H9 (cell line): Measurements from ENCODE around the gene TRUB2. TPM values are rescaled to one million over a fixed set of nuclear protein-coding genes. Genes with fewer than 3 reads are reported as not detected.
A peak's percentile ranks its signal among the peaks of the same experiment; 100 is the strongest.

Experiments
- DNase-seq: peaks from one replicate; pipeline ENCODE4 v3.0.0-alpha.2; 2017
- H2AFZ ChIP-seq: one replicate; pipeline ENCODE4 v1.6.1; 2013; ENCODE audit warnings: mild to moderate bottlenecking, low read length, control low read depth, moderate library complexity
- H2AK5ac ChIP-seq: 2 replicates; pipeline ENCODE4 v1.6.1; 2013; ENCODE audit warnings: low read length, control low read depth, mixed read lengths; ENCODE audit not compliant: insufficient read length
- H2BK120ac ChIP-seq: one replicate; pipeline ENCODE4 v1.6.1; 2013; ENCODE audit warnings: low read depth, mild to moderate bottlenecking, low read length, control low read depth, inconsistent platforms; ENCODE audit not compliant: poor library complexity, severe bottlenecking
- H2BK12ac ChIP-seq: 2 replicates; pipeline ENCODE4 v1.6.1; 2013; ENCODE audit warnings: low read length, control low read depth, mixed read lengths, low read depth; ENCODE audit not compliant: insufficient read length
- H2BK15ac ChIP-seq: 2 replicates; pipeline ENCODE4 v1.6.1; 2013; ENCODE audit warnings: low read depth, low read length, control low read depth
- H2BK20ac ChIP-seq: one replicate; pipeline ENCODE4 v1.6.1; 2013; ENCODE audit warnings: low read depth, mild to moderate bottlenecking, low read length, control low read depth, inconsistent platforms; ENCODE audit not compliant: poor library complexity, severe bottlenecking
- H2BK5ac ChIP-seq: 2 replicates; pipeline ENCODE4 v1.6.1; 2013; ENCODE audit warnings: low read length, control low read depth, mixed read lengths; ENCODE audit not compliant: insufficient read length
- H3K14ac ChIP-seq: 2 replicates; pipeline ENCODE4 v1.6.1; 2013; ENCODE audit warnings: low read length, control low read depth; ENCODE audit not compliant: insufficient read depth
- H3K18ac ChIP-seq: 2 replicates; pipeline ENCODE4 v1.6.1; 2013; ENCODE audit warnings: low read depth, mild to moderate bottlenecking, mixed read lengths, low read length, control low read depth; ENCODE audit not compliant: insufficient read length
- H3K23ac ChIP-seq: 2 replicates; pipeline ENCODE4 v1.6.1; 2013; ENCODE audit warnings: low read length, control low read depth, mixed read lengths, low read depth; ENCODE audit not compliant: insufficient read length
- H3K23me2 ChIP-seq: 2 replicates; pipeline ENCODE4 v1.6.1; 2013; ENCODE audit warnings: low read depth, mild to moderate bottlenecking, mixed read lengths, low read length, control low read depth; ENCODE audit not compliant: insufficient read length, poor library complexity, severe bottlenecking
- H3K27ac ChIP-seq: 2 replicates; pipeline ENCODE4 v1.5.1; 2013; ENCODE audit warnings: low read length, control low read depth, mixed read lengths, low read depth; ENCODE audit not compliant: insufficient read length
- H3K27me3 ChIP-seq: 2 replicates; pipeline ENCODE4 v1.6.1; 2013; ENCODE audit warnings: low read length, control low read depth, inconsistent platforms; ENCODE audit not compliant: insufficient read depth
- H3K4ac ChIP-seq: 2 replicates; pipeline ENCODE4 v1.6.1; 2013; ENCODE audit warnings: low read depth, mild to moderate bottlenecking, control low read depth, inconsistent platforms, low read length, moderate library complexity
- H3K4me1 ChIP-seq: 2 replicates; pipeline ENCODE4 v1.6.1; 2013; ENCODE audit warnings: low read length, control low read depth, inconsistent platforms; ENCODE audit not compliant: insufficient read depth
- H3K4me2 ChIP-seq: 2 replicates; pipeline ENCODE4 v1.6.1; 2013; ENCODE audit warnings: low read length, control low read depth, mixed read lengths; ENCODE audit not compliant: insufficient read length, insufficient read depth
- H3K56ac ChIP-seq: 2 replicates; pipeline ENCODE4 v1.6.1; 2013; ENCODE audit warnings: low read depth, mild to moderate bottlenecking, mixed read lengths, low read length, control low read depth; ENCODE audit not compliant: insufficient read length
- H3K79me1 ChIP-seq: 2 replicates; pipeline ENCODE4 v1.6.1; 2013; ENCODE audit warnings: low read depth, mild to moderate bottlenecking, moderate library complexity, low read length, control low read depth, inconsistent platforms; ENCODE audit not compliant: insufficient read depth, poor library complexity, severe bottlenecking
- H3K79me2 ChIP-seq: 2 replicates; pipeline ENCODE4 v1.6.1; 2013; ENCODE audit warnings: low read length, control low read depth, inconsistent platforms; ENCODE audit not compliant: insufficient read depth
- H3K9ac ChIP-seq: 2 replicates; pipeline ENCODE4 v1.6.1; 2013; ENCODE audit warnings: low read length, control low read depth, mixed read lengths; ENCODE audit not compliant: insufficient read length; ENCODE audit errors: extremely low read depth
- H3K9me3 ChIP-seq: one replicate; pipeline ENCODE4 v1.6.1; 2013; ENCODE audit warnings: low read depth, low read length, inconsistent platforms; ENCODE audit not compliant: control insufficient read depth
- H3T11ph ChIP-seq: one replicate; pipeline ENCODE4 v1.6.1; 2013; ENCODE audit warnings: mild to moderate bottlenecking, low read length, control low read depth, inconsistent platforms
- H4K20me1 ChIP-seq: one replicate; pipeline ENCODE4 v1.6.1; 2013; ENCODE audit not compliant: control insufficient read depth, insufficient read length, insufficient read depth
- H4K5ac ChIP-seq: 2 replicates; pipeline ENCODE4 v1.6.1; 2013; ENCODE audit warnings: low read depth, mild to moderate bottlenecking, mixed read lengths, low read length, control low read depth; ENCODE audit not compliant: insufficient read length
- H4K8ac ChIP-seq: replicated peaks from 2 replicates; pipeline ENCODE4 v1.6.1; 2013; ENCODE audit warnings: low read length, control low read depth, mixed read lengths, low read depth; ENCODE audit not compliant: insufficient read length
- H4K91ac ChIP-seq: 2 replicates; pipeline ENCODE4 v1.6.1; 2013; ENCODE audit warnings: low read depth, mild to moderate bottlenecking, moderate library complexity, mixed read lengths, low read length, control low read depth; ENCODE audit not compliant: insufficient read length
- H3K27ac Mint-ChIP-seq, 3 experiments: 2 replicates in 2 of 3; 3 replicates in 1 of 3; pipeline ENCODE4 v1.8.0; 2020 to 2021; ENCODE audit warnings: mixed read lengths in 3 of 3, mild to moderate bottlenecking in 1 of 3, moderate library complexity in 1 of 3
- H3K27me3 Mint-ChIP-seq: 2 replicates; pipeline ENCODE4 v1.8.0; 2021; ENCODE audit warnings: low read depth, mild to moderate bottlenecking, moderate library complexity, mixed read lengths
- H3K36me3 Mint-ChIP-seq, 3 experiments: 2 replicates in 2 of 3; 3 replicates in 1 of 3; pipeline ENCODE4 v1.8.0; 2020 to 2021; ENCODE audit warnings: low read depth in 3 of 3, mixed read lengths in 3 of 3; ENCODE audit not compliant: insufficient read depth in 1 of 3
- H3K4me1 Mint-ChIP-seq, 2 experiments: 2 replicates each; pipeline ENCODE4 v1.8.0; 2020; ENCODE audit warnings: mixed read lengths in 2 of 2
- H3K4me3 Mint-ChIP-seq, 2 experiments: 2 replicates in 1 of 2; 3 replicates in 1 of 2; pipeline ENCODE4 v1.8.0; 2020 to 2021; ENCODE audit warnings: mild to moderate bottlenecking in 2 of 2, mixed read lengths in 2 of 2, moderate library complexity in 1 of 2
- H3K9me3 Mint-ChIP-seq, 2 experiments: 2 replicates in 1 of 2; 3 replicates in 1 of 2; pipeline ENCODE4 v1.8.0; 2020; ENCODE audit warnings: mild to moderate bottlenecking in 2 of 2, mixed read lengths in 2 of 2, moderate library complexity in 1 of 2
- WGBS: extraction: QIAGEN DNeasy Blood & Tissue Kit; methylation state at CpG from one replicate; pipeline ENCODE4 v1.1.7; 2013; ENCODE audit warnings: missing lambda C conversion rate, low lambda C conversion rate, mixed read lengths; ENCODE audit not compliant: insufficient read length; ENCODE audit errors: extremely low coverage; 5-methylcytosine and 5-hydroxymethylcytosine counted together
- total RNA-seq: library from RNA; stranded (reverse); gene quantifications from 2 replicates; pipeline ENCODE4 v1.2.1, GENCODE V29; 2021
- TF ChIP-seq, protein P1 (sequence below): fragments of 200-600 bp; sonication (generic); conservative IDR thresholded peaks from 3 replicates; pipeline ENCODE4 v1.8.0; 2021; ENCODE audit warnings: antibody characterized with exemption, mild to moderate bottlenecking

Gene TRUB2
- total RNA-seq, 1 experiment from 2014 or later = 38.3 TPM

DNA sequence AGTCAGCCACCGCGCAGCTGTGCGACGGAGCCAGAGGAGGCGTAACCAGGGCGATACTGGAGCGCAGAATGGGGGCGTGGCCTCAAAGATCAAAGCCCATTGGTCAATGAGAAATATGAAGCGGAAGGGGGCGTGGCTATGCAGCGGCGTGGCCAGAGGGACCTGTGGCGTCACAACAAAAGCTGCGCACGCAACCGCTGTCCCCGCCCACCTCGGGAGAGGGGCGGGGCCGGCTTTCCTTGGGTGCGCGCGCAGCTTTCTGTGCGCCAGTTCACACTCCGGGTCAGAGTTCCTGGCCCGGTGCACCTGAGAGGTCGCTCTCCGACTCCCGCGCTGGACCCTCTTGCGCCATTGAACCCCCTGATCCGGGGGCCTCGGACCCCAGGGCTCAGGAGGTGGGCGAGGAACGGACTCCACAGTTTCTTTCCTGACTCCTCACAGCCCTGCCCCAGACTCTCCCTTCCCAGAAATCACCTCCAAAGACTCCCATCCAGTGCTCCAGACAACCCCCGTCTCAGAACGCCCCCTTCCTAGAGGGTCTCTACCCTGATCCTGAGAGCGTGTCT, 46.2 kb downstream of the TRUB2 start, which contains the start of gene SWI5:
TSS of gene SWI5 (plus strand) at position 269 of the 566 bp plus-strand sequence.
- Histone ChIP-seq H3K18ac (peak within 1 kb of the TSS; percentile 21), H3K23me2 (peaks cover 13% of the 10 kb centered on the region), H2AFZ (no peak within 1 kb of the TSS), H3K27ac (no peak within 1 kb of the TSS), H3K4ac (no peak within 1 kb of the TSS), H2BK5ac (no peak within 1 kb of the TSS), H4K91ac (no peak within 1 kb of the TSS), H3K4me1 (no peaks in the 10 kb centered on the region; the same call in 1 of the 2 replicates), H2AK5ac (no peak within 1 kb of the TSS), H3K56ac (no peak within 1 kb of the TSS), H3K79me1 (no peaks in the 10 kb centered on the region), H3T11ph (no peak within 1 kb of the TSS), H3K27me3 (no peaks in the 10 kb centered on the region), H3K9me3 (no peaks in the 10 kb centered on the region), H3K9ac (peak within 1 kb of the TSS; percentile 61), H2BK20ac (no peak within 1 kb of the TSS), H2BK120ac (no peak within 1 kb of the TSS), H3K4me2 (peak within 1 kb of the TSS; percentile 95), H2BK15ac (no peak within 1 kb of the TSS), H3K14ac (no peak within 1 kb of the TSS; the same call in none of the 2 replicates), H3K23ac (no peak within 1 kb of the TSS), H2BK12ac (no peak within 1 kb of the TSS), H4K8ac (no peak within 1 kb of the TSS), H4K20me1 (no peaks in the 10 kb centered on the region), H3K79me2 (no peaks in the 10 kb centered on the region), H4K5ac (no peak within 1 kb of the TSS)
- Mint-ChIP-seq H3K27ac (peak within 1 kb of the TSS; percentile 94 to 98 (median 97)), H3K36me3 (peaks cover 6 to 29% (median 18%) of the 10 kb centered on the region in 3 experiments; a peak in 5 of 7 replicates), H3K4me1 (peaks cover 10 to 16% of the 10 kb centered on the region in 2 experiments), H3K9me3 (peaks cover 0 to 4% of the 10 kb centered on the region in 2 experiments; a peak in 1 of 5 replicates), H3K4me3 (peak within 1 kb of the TSS; percentile 88 to 97), H3K27me3 (no peaks in the 10 kb centered on the region; the same call in 1 of the 2 replicates)
- no CpG with 5 or more reads among the region's 38 CpGs for WGBS
- peak; percentile 99 for DNase-seq
- TF ChIP-seq, protein P1, sequence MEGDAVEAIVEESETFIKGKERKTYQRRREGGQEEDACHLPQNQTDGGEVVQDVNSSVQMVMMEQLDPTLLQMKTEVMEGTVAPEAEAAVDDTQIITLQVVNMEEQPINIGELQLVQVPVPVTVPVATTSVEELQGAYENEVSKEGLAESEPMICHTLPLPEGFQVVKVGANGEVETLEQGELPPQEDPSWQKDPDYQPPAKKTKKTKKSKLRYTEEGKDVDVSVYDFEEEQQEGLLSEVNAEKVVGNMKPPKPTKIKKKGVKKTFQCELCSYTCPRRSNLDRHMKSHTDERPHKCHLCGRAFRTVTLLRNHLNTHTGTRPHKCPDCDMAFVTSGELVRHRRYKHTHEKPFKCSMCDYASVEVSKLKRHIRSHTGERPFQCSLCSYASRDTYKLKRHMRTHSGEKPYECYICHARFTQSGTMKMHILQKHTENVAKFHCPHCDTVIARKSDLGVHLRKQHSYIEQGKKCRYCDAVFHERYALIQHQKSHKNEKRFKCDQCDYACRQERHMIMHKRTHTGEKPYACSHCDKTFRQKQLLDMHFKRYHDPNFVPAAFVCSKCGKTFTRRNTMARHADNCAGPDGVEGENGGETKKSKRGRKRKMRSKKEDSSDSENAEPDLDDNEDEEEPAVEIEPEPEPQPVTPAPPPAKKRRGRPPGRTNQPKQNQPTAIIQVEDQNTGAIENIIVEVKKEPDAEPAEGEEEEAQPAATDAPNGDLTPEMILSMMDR = no peak
